PC-9 (cell line): Measurements from ENCODE around the gene SEC16A. TPM values are rescaled to one million over a fixed set of nuclear protein-coding genes. Genes with fewer than 3 reads are reported as not detected.

Experiments used
- BruUV-seq: library from RNA; stranded (reverse); fragments of 400-500 nt; replicated peaks from 2 replicates; lab custom pipeline; 2021; lab: Mats Ljungman, UMichigan
- CTCF ChIA-PET: fragments of 300-600 bp; sonication (Branson Sonifier 250); formaldehyde crosslinking; loops from one replicate; lab custom pipeline; 2022; ENCODE audit warnings: antibody characterized with exemption; lab: Charles Lee
- POLR2A ChIA-PET: fragments of 300-600 bp; sonication (Branson Sonifier 250); formaldehyde crosslinking; loops from one replicate; lab custom pipeline; 2022; ENCODE audit warnings: antibody characterized with exemption; ENCODE audit not compliant: unreplicated experiment; lab: Charles Lee
- DNase-seq, 2 experiments: peaks; one replicate each; pipeline versions ENCODE4 v3.0.0 to v3.0.0-alpha.2; 2015 to 2022; ENCODE audit warnings: mixed read lengths in 1 of 2
- H2AFZ ChIP-seq: fragments of 200-600 bp; sonication (generic); 2 replicates; pipeline ENCODE4 v1.8.1; 2017; ENCODE audit warnings: antibody characterized with exemption
- H3F3A ChIP-seq: fragments of 200-600 bp; sonication (generic); 2 replicates; pipeline ENCODE4 v1.8.1; 2017; ENCODE audit warnings: antibody characterized with exemption, mild to moderate bottlenecking, low read depth; ENCODE audit not compliant: insufficient read depth
- H3K27ac ChIP-seq: fragments of 200-600 bp; sonication (generic); 2 replicates; pipeline ENCODE4 v1.6.1; 2016; ENCODE audit warnings: mixed run types
- H3K27me3 ChIP-seq: fragments of 200-600 bp; sonication (generic); 2 replicates; pipeline ENCODE4 v1.6.1; 2016; ENCODE audit warnings: low read depth, mixed run types; ENCODE audit not compliant: insufficient read depth
- H3K36me3 ChIP-seq: fragments of 200-600 bp; sonication (generic); 2 replicates; pipeline ENCODE4 v1.6.1; 2016; ENCODE audit warnings: low read depth, mixed run types
- H3K4me1 ChIP-seq: fragments of 200-600 bp; sonication (generic); replicated peaks from 2 replicates; pipeline ENCODE4 v1.6.1; 2016; ENCODE audit warnings: mixed run types; ENCODE audit not compliant: insufficient read depth
- H3K4me2 ChIP-seq: fragments of 200-600 bp; sonication (generic); 2 replicates; pipeline ENCODE4 v1.6.1; 2017; ENCODE audit warnings: mixed run types
- H3K4me3 ChIP-seq: fragments of 200-600 bp; sonication (generic); 2 replicates; pipeline ENCODE4 v1.6.1; 2016; ENCODE audit warnings: mixed run types
- H3K79me2 ChIP-seq: fragments of 200-600 bp; sonication (generic); 2 replicates; pipeline ENCODE4 v1.6.1; 2017; ENCODE audit warnings: low read depth, mixed run types
- H3K9me2 ChIP-seq: fragments of 200-600 bp; sonication (generic); 2 replicates; pipeline ENCODE4 v1.8.1; 2017; ENCODE audit warnings: mild to moderate bottlenecking; ENCODE audit not compliant: insufficient read depth
- H3K9me3 ChIP-seq: fragments of 200-600 bp; sonication (generic); 2 replicates; pipeline ENCODE4 v1.8.1; 2016; ENCODE audit warnings: low read depth; ENCODE audit not compliant: insufficient read depth
- H4K20me1 ChIP-seq: fragments of 200-600 bp; sonication (generic); 2 replicates; pipeline ENCODE4 v1.8.1; 2017; ENCODE audit not compliant: insufficient read depth
- CTCF ChIP-seq: fragments of 200-600 bp; sonication (generic); conservative IDR thresholded peaks from 2 replicates; pipeline ENCODE4 v1.6.1; 2017; ENCODE audit warnings: mixed run types, antibody characterized with exemption, mild to moderate bottlenecking, moderate library complexity
- EZH2 ChIP-seq: fragments of 200-600 bp; sonication (generic); IDR thresholded peaks from 2 replicates; pipeline ENCODE4 v1.8.0; 2017; ENCODE audit warnings: antibody characterized with exemption, low read depth
- intact Hi-C: fragments of 100-400 bp; cut with micrococcal nuclease; formaldehyde crosslinking; loops from one replicate; pipeline ENCODE4 v1.10.0; 2022; ENCODE audit not compliant: unreplicated experiment
- total RNA-seq: library from RNA; stranded (reverse); gene quantifications from 2 replicates; pipeline ENCODE4 v1.2.3, GENCODE V29; 2021

Gene SEC16A
- total RNA-seq, 1 experiment from 2014 or later: 81.8 TPM

- no peak overlapping the region for H3K4me3 ChIP-seq
- H3K27ac ChIP-seq: no peak overlapping the region
- H3K9me3 ChIP-seq: no peaks in the 10 kb centered on the region
- TF ChIP-seq CTCF (no peak), EZH2 (no peak)
- no TSS peak for BruUV-seq
- intact Hi-C loops: no loop called here
- H2AFZ ChIP-seq: no peak overlapping the region
- H3K9me2 ChIP-seq: no peaks in the 10 kb centered on the region
- H4K20me1 ChIP-seq: peaks cover 42% of the 10 kb centered on the region
- no peaks in the 10 kb centered on the region for H3K27me3 ChIP-seq
- DNase-seq: no peak
- H3K79me2 ChIP-seq: no peaks in the 10 kb centered on the region
- CTCF ChIA-PET: no interaction called here
- no peaks in the 10 kb centered on the region for H3K4me1 ChIP-seq
- peaks cover 14% of the 10 kb centered on the region for H3F3A ChIP-seq
- H3K4me2 ChIP-seq: no peak overlapping the region
- POLR2A ChIA-PET: no interaction called here
- peaks cover 37% of the 10 kb centered on the region for H3K36me3 ChIP-seq
These were observed 19.3 kb downstream of the SEC16A start for GRCh38 chr9:136463578-136463977.

- no peaks in the 10 kb centered on the region for H3K9me2 ChIP-seq
- peaks cover 34% of the 10 kb centered on the region for H3K36me3 ChIP-seq
- no peak overlapping the region for H2AFZ ChIP-seq
- no peak overlapping the region for H3K4me2 ChIP-seq
- no peak overlapping the region for H3K4me3 ChIP-seq
- intact Hi-C loops: no loop called here
- no peak for DNase-seq
- H3K27me3 ChIP-seq: no peaks in the 10 kb centered on the region
- no peaks in the 10 kb centered on the region for H3K9me3 ChIP-seq
- H3F3A ChIP-seq: peaks cover 14% of the 10 kb centered on the region
- no peak overlapping the region for H3K27ac ChIP-seq
- BruUV-seq: no TSS peak
- TF ChIP-seq EZH2: no peak
- no peak for TF ChIP-seq CTCF
- peaks cover 35% of the 10 kb centered on the region for H4K20me1 ChIP-seq
- no peaks in the 10 kb centered on the region for H3K4me1 ChIP-seq
- H3K79me2 ChIP-seq: no peaks in the 10 kb centered on the region
- ChIA-PET POLR2A (no interaction called here), CTCF (no interaction called here)
These were observed 20.2 kb downstream of the SEC16A start for GRCh38 chr9:136462664-136463063.

GRCh38 chr9:136460772-136461325, 22.0 kb downstream of the SEC16A start:
- POLR2A ChIA-PET: interaction anchor here (0.6 kb wide), 1 partner anchor 97 kb away, joined by 7 read pairs; the partner anchor contains the start of gene DNLZ
- peaks cover 33% of the 10 kb centered on the region for H3K36me3 ChIP-seq

More at GRCh38 chr9:136460772-136461325, 22.0 kb downstream of the SEC16A start:
- H3K27ac ChIP-seq: no peak overlapping the region
- H3K79me2 ChIP-seq: no peaks in the 10 kb centered on the region
- H3K4me2 ChIP-seq: no peak overlapping the region
- CTCF ChIA-PET: no interaction called here
- H3K27me3 ChIP-seq: no peaks in the 10 kb centered on the region
- no peak overlapping the region for H2AFZ ChIP-seq
- intact Hi-C loops: loop anchor here (2.0 kb wide), 1 partner anchor 46 kb away; no protein-coding TSS in a partner anchor
- H3K9me3 ChIP-seq: no peaks in the 10 kb centered on the region
- H4K20me1 ChIP-seq: peaks cover 33% of the 10 kb centered on the region
- no peaks in the 10 kb centered on the region for H3K9me2 ChIP-seq
- TF ChIP-seq EZH2 (no peak), CTCF (no peak)
- no peak for DNase-seq
- no peak overlapping the region for H3K4me3 ChIP-seq
- peaks cover 14% of the 10 kb centered on the region for H3F3A ChIP-seq
- H3K4me1 ChIP-seq: no peaks in the 10 kb centered on the region
- no TSS peak for BruUV-seq
